ENCODE data around the gene RFC4. TPM values are rescaled to one million over a fixed set of nuclear protein-coding genes. Genes with fewer than 3 reads are reported as not detected.
A peak's percentile ranks its signal among the peaks of the same experiment; 100 is the strongest.

Gene RFC4
- total and polyA plus RNA-seq, 4 donors, result 21.7 to 35.1 (median 31.3) TPM

DNA sequence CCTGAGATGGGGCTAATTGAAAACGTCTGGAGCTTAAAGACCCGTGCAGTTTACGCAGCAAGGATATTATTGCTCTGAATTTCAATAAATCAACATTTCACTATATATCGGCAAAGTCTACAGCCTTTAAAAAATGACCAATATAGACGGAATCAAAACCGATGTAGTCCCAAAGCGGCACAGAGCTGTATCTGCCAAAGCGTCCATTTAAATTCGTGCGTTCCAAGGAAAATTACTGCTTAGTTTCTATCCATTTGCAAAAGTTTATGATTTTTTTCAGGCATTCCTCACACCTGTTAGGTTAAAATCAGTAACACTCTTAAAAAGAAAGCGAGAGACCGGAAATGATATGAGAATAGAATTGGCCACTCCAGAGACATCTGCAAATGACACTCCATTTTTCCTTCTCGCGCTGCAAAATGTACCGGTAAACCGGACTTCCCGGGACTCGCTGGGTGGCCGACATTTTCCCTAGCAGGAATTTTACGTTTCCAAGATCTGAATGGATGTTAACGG is 23.7 kb downstream of the RFC4 start:
- H3K27ac ChIP-seq (ENCODE audit: low read depth, low read length), result peak overlapping the region; percentile 99
- WGBS (ENCODE audit: insufficient coverage), result 5% methylated on average over 14 of the region's 21 CpGs

DNA sequence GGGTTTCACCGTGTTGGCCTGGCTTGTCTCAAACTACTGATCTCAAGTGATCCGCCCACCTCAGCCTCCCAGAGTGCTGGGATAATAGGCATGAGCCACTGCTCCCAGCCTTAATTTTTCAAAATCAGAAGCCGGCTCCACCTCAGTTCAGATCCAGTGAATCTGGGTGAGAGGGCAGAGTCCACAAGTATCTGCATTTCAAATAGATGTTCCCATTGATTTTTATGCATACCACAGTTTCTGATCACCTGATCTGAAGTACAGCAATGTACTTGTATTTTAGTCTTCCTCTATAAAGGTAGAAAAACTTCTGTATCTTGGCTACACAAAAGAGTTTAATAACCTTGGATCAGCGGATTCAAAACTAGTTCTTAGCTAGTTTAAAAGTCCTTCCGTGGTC is 27.1 kb downstream of the RFC4 start:
- Histone ChIP-seq H3K4me3 (ENCODE audit: low read depth, low read length) (no peak overlapping the region), H3K27ac (ENCODE audit: low read depth, low read length) (no peak overlapping the region), H3K27me3 (ENCODE audit: control insufficient read depth, insufficient read depth, low read length) (no peaks in the 10 kb centered on the region), H3K36me3 (ENCODE audit: control insufficient read depth, insufficient read depth, low read length) (peaks cover 5% of the 10 kb centered on the region), H3K9me3 (ENCODE audit: control insufficient read depth, insufficient read depth, low read length) (no peaks in the 10 kb centered on the region), H3K4me1 (ENCODE audit: control insufficient read depth, insufficient read depth, low read length) (no peaks in the 10 kb centered on the region)
- WGBS (ENCODE audit: insufficient coverage), result 48% methylated on average over 2 of the region's 5 CpGs
- DNase-seq (ENCODE audit: low read depth in 4 of 6, low spot score in 6 of 6), result no peak

More for the DNA sequence above, 23.7 kb downstream of the RFC4 start:
- Histone ChIP-seq H3K27me3 (ENCODE audit: control insufficient read depth, insufficient read depth, low read length) (no peaks in the 10 kb centered on the region), H3K36me3 (ENCODE audit: control insufficient read depth, insufficient read depth, low read length) (peaks cover 15% of the 10 kb centered on the region), H3K9me3 (ENCODE audit: control insufficient read depth, insufficient read depth, low read length) (no peaks in the 10 kb centered on the region), H3K4me3 (ENCODE audit: low read depth, low read length) (peak overlapping the region; percentile 66), H3K4me1 (ENCODE audit: control insufficient read depth, insufficient read depth, low read length) (peaks cover 4% of the 10 kb centered on the region)
- no peak for DNase-seq (ENCODE audit: low read depth in 4 of 6, low spot score in 6 of 6)

DNA sequence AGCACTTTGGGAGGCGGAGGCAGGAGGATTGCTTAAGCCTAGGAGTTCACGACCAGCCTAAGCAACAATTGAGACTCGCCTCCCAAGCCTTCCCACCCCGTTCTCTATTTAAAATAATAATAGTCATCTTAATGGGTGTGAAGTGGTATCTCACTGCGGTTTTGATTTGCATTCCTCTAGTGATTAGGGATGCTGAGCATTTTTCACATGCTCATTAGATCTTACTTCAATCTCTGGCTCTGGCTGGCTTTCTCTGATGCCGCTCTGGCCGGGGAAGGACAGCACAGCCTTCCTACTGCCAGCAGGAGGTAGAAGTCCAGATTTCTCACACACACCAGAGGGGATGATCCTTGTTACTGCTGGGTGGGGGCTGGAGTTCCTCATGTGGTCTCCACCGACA is 30.3 kb downstream of the RFC4 start:
- Histone ChIP-seq H3K4me1 (ENCODE audit: control insufficient read depth, insufficient read depth, low read length) (peaks cover 15% of the 10 kb centered on the region), H3K9me3 (ENCODE audit: control insufficient read depth, insufficient read depth, low read length) (no peaks in the 10 kb centered on the region), H3K27me3 (ENCODE audit: control insufficient read depth, insufficient read depth, low read length) (no peaks in the 10 kb centered on the region), H3K27ac (ENCODE audit: low read depth, low read length) (no peak overlapping the region), H3K4me3 (ENCODE audit: low read depth, low read length) (no peak overlapping the region), H3K36me3 (ENCODE audit: control insufficient read depth, insufficient read depth, low read length) (no peaks in the 10 kb centered on the region)
- WGBS (ENCODE audit: insufficient coverage), result 46% methylated on average over 3 of the region's 8 CpGs
- no peak for DNase-seq (ENCODE audit: low read depth in 4 of 6, low spot score in 6 of 6)

DNA sequence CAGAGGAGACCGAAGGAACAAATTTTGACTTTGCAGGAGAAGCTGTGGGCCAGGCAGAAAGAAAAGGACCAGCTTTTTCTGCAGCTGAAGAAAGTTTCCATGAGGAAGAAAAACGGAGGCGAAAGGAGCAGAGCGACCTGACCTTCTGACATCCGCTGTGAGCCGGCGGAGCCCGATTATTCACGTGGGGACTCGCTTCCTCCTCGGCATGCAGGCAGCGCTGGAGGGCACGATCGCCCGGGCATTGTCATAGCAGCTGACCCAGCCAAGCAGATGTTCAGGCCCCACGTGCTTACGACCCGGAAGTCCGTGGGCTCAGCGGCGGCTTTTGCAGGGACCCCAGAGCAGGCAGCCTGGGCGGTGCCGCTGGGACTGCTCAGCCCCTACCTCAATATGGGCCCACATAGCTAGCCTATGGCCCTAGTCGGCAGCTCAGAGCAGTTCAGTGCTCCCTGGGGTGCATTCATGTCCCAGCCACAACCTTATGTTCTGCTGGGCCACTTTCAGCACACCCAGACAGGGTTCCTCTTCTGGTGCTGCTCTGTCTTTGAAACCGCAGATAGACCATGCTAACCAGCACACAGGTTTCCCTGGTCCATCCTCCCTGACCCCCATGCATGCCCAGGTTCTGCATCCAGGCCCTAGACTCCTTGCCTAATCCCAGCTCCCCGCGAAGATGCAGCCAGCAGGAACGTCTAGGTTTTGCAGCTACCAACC is 33.4 kb downstream of the RFC4 start:
- H3K4me1 ChIP-seq (ENCODE audit: control insufficient read depth, insufficient read depth, low read length), result peaks cover 15% of the 10 kb centered on the region
- H3K9me3 ChIP-seq (ENCODE audit: control insufficient read depth, insufficient read depth, low read length), result no peaks in the 10 kb centered on the region
- no peak overlapping the region for H3K27ac ChIP-seq (ENCODE audit: low read depth, low read length)
- H3K4me3 ChIP-seq (ENCODE audit: low read depth, low read length), result peak overlapping the region; percentile 40
- 14% methylated on average over 27 of the region's 28 CpGs for WGBS (ENCODE audit: insufficient coverage)
- H3K27me3 ChIP-seq (ENCODE audit: control insufficient read depth, insufficient read depth, low read length), result no peaks in the 10 kb centered on the region
- peak in 2 of 6 donors; percentile 56 to 68 for DNase-seq (ENCODE audit: low read depth in 4 of 6, low spot score in 6 of 6)
- no peaks in the 10 kb centered on the region for H3K36me3 ChIP-seq (ENCODE audit: control insufficient read depth, insufficient read depth, low read length)

DNA sequence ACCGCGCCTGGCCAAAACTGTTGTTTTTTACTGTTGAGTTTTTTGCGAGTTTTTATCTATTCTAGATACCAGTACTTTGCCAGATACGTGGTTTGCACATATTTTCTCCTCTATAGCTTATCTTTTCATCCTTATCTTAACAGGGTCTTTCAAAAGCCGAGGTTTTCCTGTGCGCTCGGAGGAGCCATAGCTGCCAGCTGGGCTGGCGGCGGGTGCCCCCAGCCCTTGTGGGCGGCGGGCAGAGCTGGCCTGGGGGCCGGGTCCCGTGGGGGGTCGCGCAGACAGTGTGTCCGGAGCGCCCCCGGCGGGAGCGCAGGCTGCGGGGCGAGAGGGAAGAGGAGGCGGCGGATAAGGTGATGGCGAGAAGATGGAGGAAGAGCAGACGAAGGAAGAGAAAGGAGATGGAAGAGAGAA is 34.0 kb downstream of the RFC4 start:
- Histone ChIP-seq H3K4me1 (ENCODE audit: control insufficient read depth, insufficient read depth, low read length) (peaks cover 15% of the 10 kb centered on the region), H3K9me3 (ENCODE audit: control insufficient read depth, insufficient read depth, low read length) (no peaks in the 10 kb centered on the region), H3K4me3 (ENCODE audit: low read depth, low read length) (peak overlapping the region; percentile 40), H3K27ac (ENCODE audit: low read depth, low read length) (no peak overlapping the region), H3K27me3 (ENCODE audit: control insufficient read depth, insufficient read depth, low read length) (no peaks in the 10 kb centered on the region), H3K36me3 (ENCODE audit: control insufficient read depth, insufficient read depth, low read length) (no peaks in the 10 kb centered on the region)
- WGBS (ENCODE audit: insufficient coverage), result 16% methylated on average over 23 of the region's 26 CpGs
- peak in 1 of 6 donors; percentile 45 for DNase-seq (ENCODE audit: low read depth in 4 of 6, low spot score in 6 of 6)

DNA sequence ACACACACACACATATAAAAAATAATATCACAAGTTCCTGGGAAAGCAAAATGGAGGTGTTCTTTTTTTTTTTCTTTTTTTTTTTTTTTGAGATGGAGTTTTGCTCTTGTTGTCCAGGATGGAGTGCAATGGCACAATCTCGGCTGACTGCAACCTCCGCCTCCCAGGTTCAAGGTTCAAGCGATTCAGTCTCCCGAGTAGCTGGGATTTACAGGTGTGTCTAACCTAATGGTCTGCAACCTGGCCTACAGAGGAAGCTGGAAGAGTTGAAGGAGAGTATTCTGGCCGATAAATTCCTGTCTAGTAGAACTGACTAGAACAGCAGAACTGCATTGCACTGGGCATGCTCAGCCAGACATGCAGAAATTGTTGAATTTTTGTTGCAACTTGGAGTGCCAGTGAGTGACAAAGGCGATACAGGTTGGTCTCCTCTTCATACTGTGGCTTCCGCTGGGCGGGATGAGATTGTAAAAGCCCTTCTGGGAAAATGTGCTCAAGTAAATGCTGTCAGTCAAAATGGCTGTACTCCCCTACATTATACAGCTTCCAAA is 45.3 kb downstream of the RFC4 start:
- Histone ChIP-seq H3K27me3 (ENCODE audit: control insufficient read depth, insufficient read depth, low read length) (no peaks in the 10 kb centered on the region), H3K9me3 (ENCODE audit: control insufficient read depth, insufficient read depth, low read length) (no peaks in the 10 kb centered on the region), H3K36me3 (ENCODE audit: control insufficient read depth, insufficient read depth, low read length) (no peaks in the 10 kb centered on the region), H3K4me3 (ENCODE audit: low read depth, low read length) (no peak overlapping the region), H3K4me1 (ENCODE audit: control insufficient read depth, insufficient read depth, low read length) (no peaks in the 10 kb centered on the region), H3K27ac (ENCODE audit: low read depth, low read length) (no peak overlapping the region)
- DNase-seq (ENCODE audit: low read depth in 4 of 6, low spot score in 6 of 6), result no peak
- WGBS (ENCODE audit: insufficient coverage), result 94% methylated on average over 6 of the region's 8 CpGs

DNA sequence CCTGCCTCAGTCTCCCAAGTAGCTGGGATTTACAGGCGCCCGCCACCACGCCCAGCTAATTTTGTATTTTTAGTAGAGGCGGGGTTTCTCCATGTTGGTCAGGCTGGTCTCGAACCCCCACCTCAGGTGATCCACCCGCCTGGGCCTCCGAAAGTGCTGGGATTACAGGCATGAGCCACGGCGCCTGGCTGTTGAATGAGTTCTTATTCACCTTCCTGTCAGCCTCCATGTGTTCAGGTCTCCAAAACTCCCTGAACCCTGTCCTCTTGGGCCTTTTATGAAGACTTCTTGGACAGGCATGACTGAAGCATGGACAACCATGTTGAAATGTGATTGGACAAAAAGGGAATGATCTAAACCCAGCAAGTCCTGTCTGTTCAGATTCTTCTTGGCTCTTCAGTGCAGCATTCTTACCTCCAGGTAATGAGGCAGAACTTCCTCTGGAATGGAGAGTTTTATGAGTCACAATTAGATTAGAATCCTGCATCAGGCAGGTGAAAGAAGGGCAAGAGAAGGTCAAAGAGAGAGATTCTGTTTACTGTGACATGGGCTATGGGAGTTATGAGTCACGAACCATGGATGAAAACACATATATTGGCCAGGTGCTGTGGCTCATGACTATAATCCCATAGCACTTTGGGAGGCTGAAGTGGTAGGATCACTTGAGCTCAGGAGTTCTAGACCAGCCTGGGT is 46.0 kb downstream of the RFC4 start:
- DNase-seq (ENCODE audit: low read depth in 4 of 6, low spot score in 6 of 6), result no peak
- 95% methylated on average over 10 of the region's 10 CpGs for WGBS (ENCODE audit: insufficient coverage)

GRCh38 chr3:186759231-186759930 is 46.9 kb downstream of the RFC4 start:
- Histone ChIP-seq H3K36me3 (ENCODE audit: control insufficient read depth, insufficient read depth, low read length) (no peaks in the 10 kb centered on the region), H3K4me1 (ENCODE audit: control insufficient read depth, insufficient read depth, low read length) (no peaks in the 10 kb centered on the region), H3K4me3 (ENCODE audit: low read depth, low read length) (no peak overlapping the region), H3K27ac (ENCODE audit: low read depth, low read length) (no peak overlapping the region), H3K27me3 (ENCODE audit: control insufficient read depth, insufficient read depth, low read length) (no peaks in the 10 kb centered on the region), H3K9me3 (ENCODE audit: control insufficient read depth, insufficient read depth, low read length) (no peaks in the 10 kb centered on the region)
- 43% methylated on average over 1 of the region's 11 CpGs for whole genome bisulfite sequencing (ENCODE audit: insufficient coverage)
- DNase-seq (ENCODE audit: low read depth in 4 of 6, low spot score in 6 of 6), result no peak

More for the DNA sequence above, 46.0 kb downstream of the RFC4 start:
- Histone ChIP-seq H3K9me3 (ENCODE audit: control insufficient read depth, insufficient read depth, low read length) (no peaks in the 10 kb centered on the region), H3K36me3 (ENCODE audit: control insufficient read depth, insufficient read depth, low read length) (no peaks in the 10 kb centered on the region), H3K27me3 (ENCODE audit: control insufficient read depth, insufficient read depth, low read length) (no peaks in the 10 kb centered on the region), H3K27ac (ENCODE audit: low read depth, low read length) (no peak overlapping the region), H3K4me3 (ENCODE audit: low read depth, low read length) (no peak overlapping the region), H3K4me1 (ENCODE audit: control insufficient read depth, insufficient read depth, low read length) (no peaks in the 10 kb centered on the region)

DNA sequence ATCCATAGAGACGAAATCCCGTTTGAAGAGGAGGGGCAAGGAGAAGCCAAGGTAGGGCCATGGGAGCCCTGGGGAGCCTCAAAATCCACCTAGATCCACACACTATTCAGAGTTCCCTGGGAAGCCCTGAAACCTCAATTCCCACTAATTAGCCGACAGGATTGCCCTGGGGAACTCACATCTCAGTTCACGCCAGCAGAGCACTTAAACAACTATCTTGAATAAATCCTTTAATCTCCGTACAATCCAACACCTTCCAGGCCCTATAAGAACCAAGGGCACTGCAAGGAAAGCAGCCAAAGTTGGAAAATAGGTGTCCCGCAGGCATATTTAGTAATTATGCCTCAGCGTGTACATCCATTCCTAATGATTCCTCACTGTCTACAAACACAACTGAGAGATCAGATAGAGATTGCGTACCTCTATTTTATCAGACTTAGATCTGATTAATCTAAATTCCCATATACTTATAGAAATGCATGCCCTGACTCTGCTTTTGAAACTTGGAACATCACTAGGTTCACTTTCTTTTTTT is 48.5 kb downstream of the RFC4 start:
- H3K27me3 ChIP-seq (ENCODE audit: control insufficient read depth, insufficient read depth, low read length), result no peaks in the 10 kb centered on the region
- H3K4me3 ChIP-seq (ENCODE audit: low read depth, low read length), result no peak overlapping the region
- WGBS (ENCODE audit: insufficient coverage), result 84% methylated on average over 5 of the region's 8 CpGs
- no peak for DNase-seq (ENCODE audit: low read depth in 4 of 6, low spot score in 6 of 6)
- no peaks in the 10 kb centered on the region for H3K9me3 ChIP-seq (ENCODE audit: control insufficient read depth, insufficient read depth, low read length)
- H3K27ac ChIP-seq (ENCODE audit: low read depth, low read length), result no peak overlapping the region
- no peaks in the 10 kb centered on the region for H3K36me3 ChIP-seq (ENCODE audit: control insufficient read depth, insufficient read depth, low read length)
- H3K4me1 ChIP-seq (ENCODE audit: control insufficient read depth, insufficient read depth, low read length), result no peaks in the 10 kb centered on the region
